ENCODE results near the gene CGREF1. TPM values are rescaled to one million over a fixed set of nuclear protein-coding genes. Genes with fewer than 3 reads are reported as not detected.

Gene CGREF1
- total and polyA plus RNA-seq, 8 donors = 0.31 to 3.4 (median 0.67) TPM

GRCh38 chr2:27053776-27054175, 65.2 kb downstream of the CGREF1 start:
- no peaks in the 10 kb centered on the region for H3K9me3 ChIP-seq
- H3K27ac ChIP-seq = no peak overlapping the region
- H3K27me3 ChIP-seq = no peaks in the 10 kb centered on the region
- intact Hi-C loops (cut with DNase I) = no loop called here
- DNase-seq = no peak
- no peak for TF ChIP-seq CTCF (IDR thresholded peaks at IDR 0.05)
- no peak for ATAC-seq
- peaks cover 6 to 18% of the 10 kb centered on the region in 2 donors for H3K4me1 ChIP-seq
- no peak overlapping the region for H3K4me3 ChIP-seq
- peaks cover 0 to 38% of the 10 kb centered on the region in 2 donors for H3K36me3 ChIP-seq

GRCh38 chr2:27053321-27053720, 65.6 kb downstream of the CGREF1 start:
- intact Hi-C loops (cut with DNase I) = no loop called here
- ATAC-seq = no peak
- DNase-seq = no peak

GRCh38 chr2:27051902-27052645, 66.9 kb downstream of the CGREF1 start:
- Histone ChIP-seq H3K36me3 (peaks cover 0 to 27% of the 10 kb centered on the region in 2 donors), H3K27me3 (no peaks in the 10 kb centered on the region), H3K27ac (peak overlapping the region; percentile 83 to 92), H3K9me3 (no peaks in the 10 kb centered on the region), H3K4me1 (peaks cover 6 to 18% of the 10 kb centered on the region in 2 donors), H3K4me3 (peak overlapping the region; percentile 77 to 91)
- intact Hi-C loops (cut with DNase I) = no loop called here
- no peak for TF ChIP-seq CTCF (IDR thresholded peaks at IDR 0.05)
- DNase-seq (peak in 2 of 4 donors; percentile 58 to 89), ATAC-seq (no peak)

More at GRCh38 chr2:27053321-27053720, 65.6 kb downstream of the CGREF1 start:
- no peak overlapping the region for H3K4me3 ChIP-seq
- no peak overlapping the region for H3K27ac ChIP-seq
- H3K4me1 ChIP-seq = peaks cover 6 to 18% of the 10 kb centered on the region in 2 donors
- H3K27me3 ChIP-seq = no peaks in the 10 kb centered on the region
- no peak for TF ChIP-seq CTCF (IDR thresholded peaks at IDR 0.05)
- no peaks in the 10 kb centered on the region for H3K9me3 ChIP-seq
- H3K36me3 ChIP-seq = peaks cover 0 to 37% of the 10 kb centered on the region in 2 donors

GRCh38 chr2:27050996-27051901, 67.7 kb downstream of the CGREF1 start, which contains the start of gene AGBL5:
AGBL5 (plus strand) TSS chr2:27051668; CDS start chr2:27052959, 1,291 bp downstream.
- intact Hi-C loops (cut with DNase I) = no loop called here
- no peak for TF ChIP-seq CTCF (IDR thresholded peaks at IDR 0.05)
- ATAC-seq = peak; percentile 87
- Histone ChIP-seq H3K36me3 (peaks cover 0 to 19% of the 10 kb centered on the region in 2 donors), H3K4me3 (peak within 1 kb of the TSS; percentile 77 to 91), H3K4me1 (peaks cover 6 to 18% of the 10 kb centered on the region in 2 donors), H3K27ac (peak within 1 kb of the TSS; percentile 83 to 92), H3K9me3 (no peaks in the 10 kb centered on the region), H3K27me3 (no peaks in the 10 kb centered on the region)
- peak; percentile 93 to 96 (median 94) for DNase-seq

Other genes starting within 250 kb of the CGREF1 start
- 10 to 100 TPM; 13.5 to 23.5 TPM for gene MAPRE3, start 148.5 kb downstream of the CGREF1 start, total RNA-seq
- 10 to 100 TPM in 2 of 6 donors, 1 to 10 TPM in 4; 7.1 to 12.4 (median 9.4) TPM for gene MAPRE3, start 148.5 kb downstream of the CGREF1 start, polyA plus RNA-seq (ENCODE audit: insufficient read length in 6 of 6)
- 100 to 1,000 TPM in 1 of 2 donors, 10 to 100 TPM in 1; 84.6 to 105 TPM for gene TMEM214, start 86.2 kb downstream of the CGREF1 start, total RNA-seq
- gene TMEM214, start 86.2 kb downstream of the CGREF1 start, polyA plus RNA-seq (ENCODE audit: insufficient read length in 6 of 6) = 10 to 100 TPM; 59.8 to 90.4 (median 67.8) TPM
- gene AGBL5, start 67.5 kb downstream of the CGREF1 start, total RNA-seq = 10 to 100 TPM; 12.0 to 20.6 TPM
- gene AGBL5, start 67.5 kb downstream of the CGREF1 start, polyA plus RNA-seq (ENCODE audit: insufficient read length in 6 of 6) = 10 to 100 TPM; 47.2 to 54.5 (median 51.9) TPM
- gene OST4, start 47.5 kb downstream of the CGREF1 start, total RNA-seq = 100 to 1,000 TPM; 294 to 407 TPM
- gene OST4, start 47.5 kb downstream of the CGREF1 start, polyA plus RNA-seq (ENCODE audit: insufficient read length in 6 of 6) = 100 to 1,000 TPM; 231 to 289 (median 260) TPM
- 100 to 1,000 TPM; 151 to 161 TPM for gene EMILIN1, start 40.5 kb downstream of the CGREF1 start, total RNA-seq
- 100 to 1,000 TPM; 137 to 268 (median 197) TPM for gene EMILIN1, start 40.5 kb downstream of the CGREF1 start, polyA plus RNA-seq (ENCODE audit: insufficient read length in 6 of 6)
- 10 to 100 TPM in 1 of 2 donors, 1 to 10 TPM in 1; 4.6 to 11.5 TPM for gene KHK, start 32.4 kb downstream of the CGREF1 start, total RNA-seq
- gene KHK, start 32.4 kb downstream of the CGREF1 start, polyA plus RNA-seq (ENCODE audit: insufficient read length in 6 of 6) = 1 to 10 TPM; 3.8 to 6.2 (median 4.4) TPM
- not detected for gene ABHD1, start 4.7 kb upstream of the CGREF1 start, total RNA-seq
- 1 to 10 TPM in 3 of 6 donors, under 1 TPM in 3; 0.69 to 1.3 (median 1.0) TPM for gene ABHD1, start 4.7 kb upstream of the CGREF1 start, polyA plus RNA-seq (ENCODE audit: insufficient read length in 6 of 6)
- 10 to 100 TPM; 50.8 to 65.3 TPM for gene PREB, start 15.5 kb upstream of the CGREF1 start, total RNA-seq
- gene PREB, start 15.5 kb upstream of the CGREF1 start, polyA plus RNA-seq (ENCODE audit: insufficient read length in 6 of 6) = 10 to 100 TPM; 34.3 to 45.7 (median 38.2) TPM
- gene PRR30, start 20.3 kb upstream of the CGREF1 start, total RNA-seq = not detected
- gene PRR30, start 20.3 kb upstream of the CGREF1 start, polyA plus RNA-seq (ENCODE audit: insufficient read length in 6 of 6) = not detected
- under 1 TPM; 0.08 to 0.50 TPM for gene TCF23, start 29.9 kb upstream of the CGREF1 start, total RNA-seq
- under 1 TPM; 0.06 to 0.21 (median 0.08) TPM for gene TCF23, start 29.9 kb upstream of the CGREF1 start, polyA plus RNA-seq (ENCODE audit: insufficient read length in 6 of 6)
- 100 to 1,000 TPM in 1 of 2 donors, 10 to 100 TPM in 1; 87.5 to 102 TPM for gene ATRAID, start 92.9 kb upstream of the CGREF1 start, total RNA-seq
- gene ATRAID, start 92.9 kb upstream of the CGREF1 start, polyA plus RNA-seq (ENCODE audit: insufficient read length in 6 of 6) = 100 to 1,000 TPM; 126 to 141 (median 130) TPM
- gene SLC5A6, start 93.1 kb upstream of the CGREF1 start, total RNA-seq = 10 to 100 TPM; 27.3 to 43.7 TPM
- gene SLC5A6, start 93.1 kb upstream of the CGREF1 start, polyA plus RNA-seq (ENCODE audit: insufficient read length in 6 of 6) = 10 to 100 TPM; 24.1 to 47.2 (median 31.7) TPM
- gene CAD, start 98.2 kb upstream of the CGREF1 start, total RNA-seq = 10 to 100 TPM; 31.1 to 51.2 TPM
- gene CAD, start 98.2 kb upstream of the CGREF1 start, polyA plus RNA-seq (ENCODE audit: insufficient read length in 6 of 6) = 10 to 100 TPM; 39.0 to 52.8 (median 44.9) TPM
- gene SLC30A3, start 143.9 kb upstream of the CGREF1 start, total RNA-seq = under 1 TPM; 0.39 to 0.64 TPM
- gene SLC30A3, start 143.9 kb upstream of the CGREF1 start, polyA plus RNA-seq (ENCODE audit: insufficient read length in 6 of 6) = under 1 TPM; 0.26 to 0.69 (median 0.48) TPM
- not detected for gene DNAJC5G, start 156.3 kb upstream of the CGREF1 start, total RNA-seq
- under 1 TPM; 0.19 to 0.41 (median 0.30) TPM for gene DNAJC5G, start 156.3 kb upstream of the CGREF1 start, polyA plus RNA-seq (ENCODE audit: insufficient read length in 6 of 6)
- gene TRIM54, start 163.3 kb upstream of the CGREF1 start, total RNA-seq = under 1 TPM in 1 of 2 donors, not detected in 1; 0.17 TPM
- gene TRIM54, start 163.3 kb upstream of the CGREF1 start, polyA plus RNA-seq (ENCODE audit: insufficient read length in 6 of 6) = under 1 TPM in 5 of 6 donors, not detected in 1; 0.07 to 0.14 (median 0.09) TPM
- gene UCN, start 189.3 kb upstream of the CGREF1 start, total RNA-seq = 1 to 10 TPM; 1.5 to 2.6 TPM
- gene UCN, start 189.3 kb upstream of the CGREF1 start, polyA plus RNA-seq (ENCODE audit: insufficient read length in 6 of 6) = 1 to 10 TPM; 1.3 to 2.4 (median 1.8) TPM
- 100 to 1,000 TPM in 1 of 2 donors, 10 to 100 TPM in 1; 96.4 to 103 TPM for gene MPV17, start 204.0 kb upstream of the CGREF1 start, total RNA-seq
- 100 to 1,000 TPM in 1 of 6 donors, 10 to 100 TPM in 5; 91.6 to 106 (median 99.0) TPM for gene MPV17, start 204.0 kb upstream of the CGREF1 start, polyA plus RNA-seq (ENCODE audit: insufficient read length in 6 of 6)
- gene GTF3C2, start 237.6 kb upstream of the CGREF1 start, total RNA-seq = 10 to 100 TPM; 45.2 to 54.5 TPM
- gene GTF3C2, start 237.6 kb upstream of the CGREF1 start, polyA plus RNA-seq (ENCODE audit: insufficient read length in 6 of 6) = 10 to 100 TPM; 63.3 to 71.7 (median 68.1) TPM

Measured in left lung (tissue), 10 donors.